ENCODE measurements around the gene B4GALNT2.

The B4GALNT2 gene

GRCh38 chr17:49216482-49216881 lies 83.9 kb downstream of the B4GALNT2 start:
- no peak for DNase-seq

GRCh38 chr17:49216953-49217650 lies 84.5 kb downstream of the B4GALNT2 start:
- no peak for DNase-seq

- no peak for DNase-seq
Measured at GRCh38 chr17:49217651-49218413, 85.3 kb downstream of the B4GALNT2 start.

- no peak for DNase-seq
Measured at GRCh38 chr17:49218941-49219913, 86.7 kb downstream of the B4GALNT2 start.

- no peak for DNase-seq
Measured at GRCh38 chr17:49219987-49220386, 87.4 kb downstream of the B4GALNT2 start.

GRCh38 chr17:49223168-49223516 lies 90.6 kb downstream of the B4GALNT2 start:
- DNase-seq = no peak

- no peak for DNase-seq
Measured at GRCh38 chr17:49223517-49224197, 91.1 kb downstream of the B4GALNT2 start.

GRCh38 chr17:49224198-49224996 lies 91.8 kb downstream of the B4GALNT2 start:
- DNase-seq = peak; percentile 36

- no peak for DNase-seq
Measured at GRCh38 chr17:49224997-49225337, 92.4 kb downstream of the B4GALNT2 start.

- no peak for DNase-seq
Measured at GRCh38 chr17:49225554-49226236, 93.1 kb downstream of the B4GALNT2 start.
